ENCODE data around the gene GADD45GIP1. TPM values are rescaled to one million over a fixed set of nuclear protein-coding genes. Genes with fewer than 3 reads are reported as not detected.

Gene GADD45GIP1
- polyA plus RNA-seq, 1 experiment = 31.6 TPM

DNA sequence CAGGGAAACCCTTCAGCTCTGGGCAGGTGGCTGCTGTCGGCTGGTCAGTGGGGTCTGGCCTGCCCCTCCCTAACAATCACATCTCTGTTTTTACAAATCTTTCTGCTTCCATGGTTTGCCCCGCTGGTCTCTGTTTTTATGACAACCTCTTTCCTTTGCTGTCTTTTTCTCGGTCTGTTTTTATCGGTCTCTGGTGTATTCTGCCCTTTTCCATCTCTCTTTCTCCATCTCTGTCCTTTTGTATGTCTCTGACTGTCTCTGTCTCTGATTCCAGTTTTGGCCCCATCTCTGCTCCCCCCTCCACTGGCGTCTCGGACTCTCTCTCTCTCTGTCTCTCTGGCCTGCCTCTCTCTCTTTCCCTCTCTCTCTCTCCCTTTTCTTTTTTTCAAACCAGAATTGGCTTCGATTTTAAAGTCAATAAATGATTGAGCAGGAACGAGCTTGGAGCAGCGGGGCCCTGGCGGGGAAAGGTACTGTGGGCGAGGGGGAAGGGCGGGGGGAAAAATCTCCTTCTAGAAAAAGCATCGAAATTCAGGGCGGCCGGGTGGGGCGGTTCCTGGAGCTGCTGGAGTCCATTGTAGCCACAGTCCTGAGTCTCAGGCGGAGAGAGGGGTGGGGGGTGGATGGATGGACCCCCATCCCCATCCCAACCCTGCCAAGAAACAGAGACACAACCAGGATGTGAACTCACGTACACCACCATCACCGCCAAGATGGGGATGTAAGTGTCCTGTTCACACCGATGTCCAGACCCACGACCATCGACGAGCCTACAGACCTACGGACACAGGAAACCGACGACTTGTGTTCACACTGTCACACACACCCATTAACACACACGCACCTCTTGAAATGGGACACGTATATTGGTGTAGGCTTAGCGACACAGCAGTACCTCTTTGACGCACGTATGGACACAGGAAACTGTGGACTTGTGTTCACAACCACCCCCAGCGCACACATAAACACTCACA, 41.2 kb upstream of the GADD45GIP1 start:
- CTCF ChIA-PET = interaction anchor here (1.0 kb wide), 1 partner anchor 63 kb away, joined by 4 read pairs; no protein-coding TSS in a partner anchor
- Histone ChIP-seq H3K9me3 (ENCODE audit: control insufficient read depth, insufficient read depth, low read length) (no peaks in the 10 kb centered on the region; the same call in 1 of the 2 replicates), H3K4me3 (ENCODE audit: low read depth, low read length) (no peak overlapping the region), H3K27ac (ENCODE audit: low read depth, low read length) (no peak overlapping the region), H3K27me3 (ENCODE audit: control insufficient read depth, insufficient read depth, low read length) (no peaks in the 10 kb centered on the region)
- TF ChIP-seq, protein P1, sequence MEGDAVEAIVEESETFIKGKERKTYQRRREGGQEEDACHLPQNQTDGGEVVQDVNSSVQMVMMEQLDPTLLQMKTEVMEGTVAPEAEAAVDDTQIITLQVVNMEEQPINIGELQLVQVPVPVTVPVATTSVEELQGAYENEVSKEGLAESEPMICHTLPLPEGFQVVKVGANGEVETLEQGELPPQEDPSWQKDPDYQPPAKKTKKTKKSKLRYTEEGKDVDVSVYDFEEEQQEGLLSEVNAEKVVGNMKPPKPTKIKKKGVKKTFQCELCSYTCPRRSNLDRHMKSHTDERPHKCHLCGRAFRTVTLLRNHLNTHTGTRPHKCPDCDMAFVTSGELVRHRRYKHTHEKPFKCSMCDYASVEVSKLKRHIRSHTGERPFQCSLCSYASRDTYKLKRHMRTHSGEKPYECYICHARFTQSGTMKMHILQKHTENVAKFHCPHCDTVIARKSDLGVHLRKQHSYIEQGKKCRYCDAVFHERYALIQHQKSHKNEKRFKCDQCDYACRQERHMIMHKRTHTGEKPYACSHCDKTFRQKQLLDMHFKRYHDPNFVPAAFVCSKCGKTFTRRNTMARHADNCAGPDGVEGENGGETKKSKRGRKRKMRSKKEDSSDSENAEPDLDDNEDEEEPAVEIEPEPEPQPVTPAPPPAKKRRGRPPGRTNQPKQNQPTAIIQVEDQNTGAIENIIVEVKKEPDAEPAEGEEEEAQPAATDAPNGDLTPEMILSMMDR (IDR thresholded peaks at IDR 0.05; ENCODE audit: low read depth, low read length) = no peak
- no peak for DNase-seq (ENCODE audit: low read depth, low spot score)
- POLR2A ChIA-PET = no interaction called here

DNA sequence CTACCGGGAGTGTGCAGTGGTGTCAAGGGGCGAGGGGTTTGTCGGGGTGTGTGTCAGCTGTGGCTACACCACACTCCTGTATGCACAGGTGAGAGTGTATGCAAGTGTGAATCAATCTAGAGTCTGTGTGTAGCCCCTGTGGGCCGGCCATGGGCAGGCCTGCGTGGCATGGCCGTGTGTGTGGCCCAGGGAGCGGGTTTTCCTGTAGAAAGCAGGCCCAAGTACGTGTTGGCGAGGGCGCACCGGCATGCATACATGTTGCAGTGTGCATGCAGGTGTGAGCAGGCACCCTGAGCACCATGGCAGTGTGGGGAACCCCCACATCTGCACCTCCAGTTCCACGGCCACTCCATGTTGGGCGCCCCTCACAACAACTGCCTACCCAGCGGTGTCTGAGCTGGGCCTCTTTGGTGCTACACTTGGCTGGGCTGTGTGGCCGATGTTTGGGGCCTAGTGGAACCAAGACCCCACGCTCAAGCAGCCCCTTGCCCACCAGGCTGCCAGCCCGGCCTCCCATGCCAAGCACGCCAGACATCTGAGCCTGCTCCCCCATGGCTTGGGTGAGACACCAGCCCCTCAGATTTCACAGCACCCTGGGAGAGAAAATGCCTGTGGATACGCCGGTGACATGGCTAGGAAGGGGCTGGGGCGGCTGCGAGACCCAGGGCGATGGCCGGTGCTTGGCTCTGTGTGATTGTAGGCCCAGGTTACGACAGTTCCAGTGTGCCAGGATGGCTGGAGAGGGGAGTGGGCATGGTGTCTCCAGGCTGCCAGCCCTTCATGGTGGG, 40.4 kb upstream of the GADD45GIP1 start:
- H3K4me3 ChIP-seq (ENCODE audit: low read depth, low read length) = peak overlapping the region; percentile 89
- ChIA-PET CTCF (interaction anchor here (1.0 to 1.1 kb wide), 2 partner anchors 64 kb away, joined by 4 to 6 read pairs; no protein-coding TSS in a partner anchor), POLR2A (no interaction called here)
- H3K9me3 ChIP-seq (ENCODE audit: control insufficient read depth, insufficient read depth, low read length) = no peaks in the 10 kb centered on the region; the same call in 1 of the 2 replicates
- no peaks in the 10 kb centered on the region for H3K27me3 ChIP-seq (ENCODE audit: control insufficient read depth, insufficient read depth, low read length)
- H3K27ac ChIP-seq (ENCODE audit: low read depth, low read length) = no peak overlapping the region
- TF ChIP-seq, protein P1 (IDR thresholded peaks at IDR 0.05; ENCODE audit: low read depth, low read length) = no peak
- no peak for DNase-seq (ENCODE audit: low read depth, low spot score)

DNA sequence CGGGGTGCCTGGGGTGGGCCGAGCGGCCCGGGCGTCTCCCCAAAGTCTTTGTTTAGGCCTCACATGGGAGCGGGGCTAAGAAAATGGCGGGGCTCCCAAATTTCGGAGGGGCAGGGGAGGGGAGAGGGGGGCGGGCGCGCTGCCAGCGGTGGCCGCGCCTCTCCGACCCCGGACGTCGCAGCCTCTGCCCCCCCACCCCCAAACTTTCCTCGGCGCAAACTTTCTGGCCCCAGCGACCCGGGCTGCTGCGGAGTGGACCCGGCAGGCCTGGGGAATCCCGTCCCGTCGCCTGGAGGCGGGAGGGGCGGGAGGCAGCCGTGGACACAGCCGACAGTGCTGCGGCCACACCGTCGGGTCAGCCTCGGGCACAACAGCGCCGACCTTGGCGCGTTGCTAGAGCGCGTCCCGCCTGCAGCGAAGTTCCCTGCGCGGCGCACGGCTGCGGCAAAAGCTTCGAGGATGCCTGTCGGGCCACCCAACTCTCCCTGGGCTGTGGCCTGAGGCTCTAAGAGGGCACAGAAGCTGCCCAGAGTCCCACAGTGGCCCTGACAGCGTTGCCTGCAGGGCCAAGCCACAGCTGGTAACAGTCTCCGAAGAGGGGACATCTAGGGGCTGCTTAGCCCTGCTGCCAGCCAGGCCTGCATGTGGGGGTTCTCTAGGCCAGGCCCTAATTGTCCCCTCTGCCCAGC, 39.5 kb upstream of the GADD45GIP1 start:
- TF ChIP-seq, protein P1 (IDR thresholded peaks at IDR 0.05; ENCODE audit: low read depth, low read length) = no peak
- no peak for DNase-seq (ENCODE audit: low read depth, low spot score)
- H3K27ac ChIP-seq (ENCODE audit: low read depth, low read length) = no peak overlapping the region
- POLR2A ChIA-PET = no interaction called here
- CTCF ChIA-PET = interaction anchor here (1.1 kb wide), 1 partner anchor 65 kb away, joined by 6 read pairs; no protein-coding TSS in a partner anchor
- no peaks in the 10 kb centered on the region for H3K27me3 ChIP-seq (ENCODE audit: control insufficient read depth, insufficient read depth, low read length)
- no peaks in the 10 kb centered on the region; the same call in 1 of the 2 replicates for H3K9me3 ChIP-seq (ENCODE audit: control insufficient read depth, insufficient read depth, low read length)
- peak overlapping the region; percentile 89 for H3K4me3 ChIP-seq (ENCODE audit: low read depth, low read length)

- TF ChIP-seq, protein P1 (IDR thresholded peaks at IDR 0.05; ENCODE audit: low read depth, low read length) = no peak
- no peaks in the 10 kb centered on the region; the same call in 1 of the 2 replicates for H3K9me3 ChIP-seq (ENCODE audit: control insufficient read depth, insufficient read depth, low read length)
These were observed 38.8 kb upstream of the GADD45GIP1 start for GRCh38 chr19:12995596-12996405.

More at GRCh38 chr19:12995596-12996405, 38.8 kb upstream of the GADD45GIP1 start:
- no peak for DNase-seq (ENCODE audit: low read depth, low spot score)
- Histone ChIP-seq H3K27me3 (ENCODE audit: control insufficient read depth, insufficient read depth, low read length) (no peaks in the 10 kb centered on the region), H3K27ac (ENCODE audit: low read depth, low read length) (no peak overlapping the region), H3K4me3 (ENCODE audit: low read depth, low read length) (peak overlapping the region; percentile 89)
- POLR2A ChIA-PET = interaction anchor here (1.3 kb wide), 1 partner anchor 18 kb away, joined by 4 read pairs; no protein-coding TSS in a partner anchor
- CTCF ChIA-PET = interaction anchor here (1.1 kb wide), 1 partner anchor 66 kb away, joined by 6 read pairs; no protein-coding TSS in a partner anchor

All from AG04450 (cell line).